HCT116 (cell line): Measurements from ENCODE around the gene SSR2. TPM values are rescaled to one million over a fixed set of nuclear protein-coding genes. Genes with fewer than 3 reads are reported as not detected.

Experiments
- ATAC-seq: fragments of 200-7000 bp; cut with Tn5 transposase; 2 replicates; pipeline ENCODE4 v1.9.1; 2020; ENCODE audit warnings: mild to moderate bottlenecking, moderate library complexity
- BruUV-seq: library from RNA; stranded (reverse); fragments of 400-500 nt; replicated peaks from 2 replicates; lab custom pipeline; 2021; lab: Mats Ljungman, UMichigan
- CTCF ChIA-PET: fragments of 300-600 bp; sonication (Branson Sonifier 250); formaldehyde crosslinking; loops from one replicate; lab custom pipeline; 2021; ENCODE audit warnings: antibody characterized with exemption; lab: Charles Lee
- POLR2A ChIA-PET: fragments of 300-600, 350-600 bp; sonication (Branson Sonifier 250); formaldehyde crosslinking; loops from one replicate; lab custom pipeline; 2021; ENCODE audit warnings: antibody characterized with exemption; lab: Charles Lee
- RAD21 ChIA-PET, 2 experiments: fragments of 300-600 bp; sonication (Branson Sonifier 250); formaldehyde crosslinking; loops; one replicate each; lab custom pipeline; 2023; ENCODE audit warnings: low total read pairs in 2 of 2; ENCODE audit not compliant: uncharacterized antibody in 2 of 2, unreplicated experiment in 2 of 2, low non-redundant PET in 1 of 2; lab: Charles Lee
- DNase-seq: peaks from one replicate; pipeline ENCODE4 v3.0.0-alpha.2; 2010; ENCODE audit warnings: low read depth, low spot score
- H2AFZ ChIP-seq: fragments of 200-600 bp; shearing (Covaris generic), sonication (generic); 2 replicates; pipeline ENCODE4 v1.6.1; 2017; ENCODE audit warnings: low read depth, mixed run types, mixed read lengths, antibody characterized with exemption, low read length; ENCODE audit not compliant: poor library complexity, severe bottlenecking
- H3K27ac ChIP-seq: 2 replicates; pipeline ENCODE4 v1.5.1; 2012; ENCODE audit warnings: low read depth, low read length
- H3K27me3 ChIP-seq: fragments of 200-600 bp; sonication (generic); 2 replicates; pipeline ENCODE4 v1.6.1; 2016; ENCODE audit warnings: mixed run types, low read length, mixed read lengths; ENCODE audit not compliant: insufficient read depth
- H3K36me3 ChIP-seq, 2 experiments: fragments of 200-500 bp in 1 of 2; fragments of 200-600 bp in 1 of 2; sonication (Bioruptor generic) in 1 of 2; sonication (generic) in 1 of 2; 2 replicates each; pipeline versions ENCODE4 v1.5.1 to v1.6.1; 2014 to 2016; ENCODE audit warnings: low read length in 2 of 2, inconsistent platforms in 1 of 2, mixed read lengths in 1 of 2, mixed run types in 1 of 2; ENCODE audit not compliant: insufficient read depth in 2 of 2, control insufficient read depth in 1 of 2
- H3K4me1 ChIP-seq, 2 experiments: fragments of 200-600 bp in 1 of 2; sonication (generic) in 1 of 2; 2 replicates each; pipeline versions ENCODE4 v1.5.1 to v1.6.1; 2012 to 2017; ENCODE audit warnings: low read length in 2 of 2, inconsistent platforms in 1 of 2, mild to moderate bottlenecking in 1 of 2, mixed read lengths in 1 of 2, mixed run types in 1 of 2, moderate library complexity in 1 of 2; ENCODE audit not compliant: insufficient read depth in 2 of 2, control insufficient read depth in 1 of 2
- H3K4me2 ChIP-seq: fragments of 200-600 bp; sonication (generic); 2 replicates; pipeline ENCODE4 v1.6.1; 2017; ENCODE audit warnings: mixed run types, low read length, mixed read lengths
- H3K4me3 ChIP-seq, 2 experiments: fragments of 200-600 bp in 1 of 2; sonication (generic) in 1 of 2; replicated peaks in 1 of 2; 2 replicates each; pipeline ENCODE4 v1.5.1; 2011 to 2016; ENCODE audit warnings: low read length in 2 of 2, control low read depth in 1 of 2, low read depth in 1 of 2, mild to moderate bottlenecking in 1 of 2, mixed read lengths in 1 of 2, mixed run types in 1 of 2
- H3K79me2 ChIP-seq: fragments of 200-600 bp; sonication (generic); 2 replicates; pipeline ENCODE4 v1.6.1; 2017; ENCODE audit warnings: mild to moderate bottlenecking, mixed run types, low read length, moderate library complexity, mixed read lengths; ENCODE audit not compliant: insufficient read depth
- H3K9ac ChIP-seq: fragments of 200-600 bp; sonication (generic); 2 replicates; pipeline ENCODE4 v1.6.1; 2016; ENCODE audit warnings: low read length, mixed read lengths
- H3K9me2 ChIP-seq: fragments of 200-600 bp; sonication (generic), shearing (Covaris generic); 2 replicates; pipeline ENCODE4 v1.6.1; 2017; ENCODE audit warnings: mixed run types, mild to moderate bottlenecking, moderate library complexity; ENCODE audit not compliant: insufficient read depth
- H3K9me3 ChIP-seq, 2 experiments: fragments of 200-500 bp in 1 of 2; fragments of 200-600 bp in 1 of 2; sonication (Bioruptor generic) in 1 of 2; sonication (generic) in 1 of 2; 2 replicates each; pipeline ENCODE4 v1.6.1; 2014 to 2017; ENCODE audit warnings: low read length in 2 of 2, mixed read lengths in 2 of 2, inconsistent platforms in 1 of 2, low read depth in 1 of 2, mild to moderate bottlenecking in 1 of 2, mixed run types in 1 of 2, moderate library complexity in 1 of 2; ENCODE audit not compliant: control insufficient read depth in 1 of 2, insufficient read depth in 1 of 2
- H4K20me1 ChIP-seq: fragments of 200-600 bp; sonication (generic), shearing (Covaris generic); 2 replicates; pipeline ENCODE4 v1.6.1; 2017; ENCODE audit warnings: mixed run types, mild to moderate bottlenecking, moderate library complexity; ENCODE audit not compliant: insufficient read depth
- ATF3 ChIP-seq: IDR thresholded peaks from 2 replicates; pipeline ENCODE4 v1.6.1; 2012
- EGR1 ChIP-seq: IDR thresholded peaks from 2 replicates; pipeline ENCODE4 v1.6.1; 2012; ENCODE audit warnings: low read depth
- FOSL1 ChIP-seq: IDR thresholded peaks from 2 replicates; pipeline ENCODE4 v1.6.1; 2012; ENCODE audit warnings: low read depth
- YY1 ChIP-seq: IDR thresholded peaks from 2 replicates; pipeline ENCODE4 v1.6.1; 2011; ENCODE audit warnings: low read length, low read depth, moderate library complexity, mild to moderate bottlenecking; ENCODE audit not compliant: insufficient replicate concordance; ENCODE audit errors: extremely low read depth
- ZFX ChIP-seq: fragments of 450-650 bp; IDR thresholded peaks from 2 replicates; pipeline ENCODE4 v1.6.1; 2017
- intact Hi-C: fragments of 100-400 bp; cut with micrococcal nuclease; formaldehyde crosslinking; loops from 2 replicates; pipeline ENCODE4 v1.10.0; 2022
- total RNA-seq: library from RNA; stranded (reverse); gene quantifications from one replicate; pipeline ENCODE4 v1.2.1, GENCODE V29; 2021; ENCODE audit not compliant: unreplicated experiment
- TF ChIP-seq, protein P1 (sequence below): IDR thresholded peaks from 2 replicates; pipeline ENCODE4 v1.6.1; 2011; ENCODE audit warnings: mild to moderate bottlenecking, low read length, moderate library complexity; ENCODE audit not compliant: insufficient replicate concordance; ENCODE audit errors: extremely low read depth

Gene SSR2
- total RNA-seq, 1 experiment from 2014 or later, result 153 TPM

- Histone ChIP-seq H4K20me1 (no peaks in the 10 kb centered on the region), H3K79me2 (peaks cover 43% of the 10 kb centered on the region), H3K36me3 (no peaks in the 10 kb centered on the region), H3K27me3 (no peaks in the 10 kb centered on the region), H3K4me1 (peaks cover 55 to 72% of the 10 kb centered on the region in 2 experiments), H3K27ac (peak overlapping the region; percentile 85), H3K4me2 (peak overlapping the region; percentile 96), H3K9ac (peak overlapping the region; percentile 97), H3K9me2 (no peaks in the 10 kb centered on the region), H2AFZ (no peak overlapping the region), H3K4me3 (peak overlapping the region; percentile 87 to 91), H3K9me3 (no peaks in the 10 kb centered on the region)
- BruUV-seq, result no TSS peak
- intact Hi-C loops, result loop anchor here (2.0 kb wide), 1 partner anchor 17 kb away; no protein-coding TSS in a partner anchor
- CTCF ChIA-PET, result interaction anchor here (0.5 to 2.6 kb wide), 4 partner anchors 10 to 254 kb away, joined by 3 to 15 read pairs (median 4); no protein-coding TSS in a partner anchor
- no peak for ATAC-seq
- TF ChIP-seq FOSL1, result no peak
- TF ChIP-seq ZFX, result no peak
- no peak for TF ChIP-seq YY1
- TF ChIP-seq ATF3, result no peak
- TF ChIP-seq, protein P1, sequence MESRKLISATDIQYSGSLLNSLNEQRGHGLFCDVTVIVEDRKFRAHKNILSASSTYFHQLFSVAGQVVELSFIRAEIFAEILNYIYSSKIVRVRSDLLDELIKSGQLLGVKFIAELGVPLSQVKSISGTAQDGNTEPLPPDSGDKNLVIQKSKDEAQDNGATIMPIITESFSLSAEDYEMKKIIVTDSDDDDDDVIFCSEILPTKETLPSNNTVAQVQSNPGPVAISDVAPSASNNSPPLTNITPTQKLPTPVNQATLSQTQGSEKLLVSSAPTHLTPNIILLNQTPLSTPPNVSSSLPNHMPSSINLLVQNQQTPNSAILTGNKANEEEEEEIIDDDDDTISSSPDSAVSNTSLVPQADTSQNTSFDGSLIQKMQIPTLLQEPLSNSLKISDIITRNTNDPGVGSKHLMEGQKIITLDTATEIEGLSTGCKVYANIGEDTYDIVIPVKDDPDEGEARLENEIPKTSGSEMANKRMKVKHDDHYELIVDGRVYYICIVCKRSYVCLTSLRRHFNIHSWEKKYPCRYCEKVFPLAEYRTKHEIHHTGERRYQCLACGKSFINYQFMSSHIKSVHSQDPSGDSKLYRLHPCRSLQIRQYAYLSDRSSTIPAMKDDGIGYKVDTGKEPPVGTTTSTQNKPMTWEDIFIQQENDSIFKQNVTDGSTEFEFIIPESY, result no peak
- no peak for TF ChIP-seq EGR1
- DNase-seq, result no peak
- POLR2A ChIA-PET, result interaction anchor here (1.2 to 2.5 kb wide), 6 partner anchors 10 to 45 kb away, joined by 3 to 12 read pairs (median 4); partner anchors contain the start of gene KHDC4
- RAD21 ChIA-PET, result no interaction called here
Measured at GRCh38 chr1:155979597-155980343, 41.0 kb downstream of the SSR2 start.
